RWPE2 (cell line): ENCODE data around the gene ADAM23.

ENCODE experiments used
- ATAC-seq: fragments of 200-7000 bp; cut with Tn5 transposase; 3 replicates; pipeline ENCODE4 v1.9.1; 2021; ENCODE audit warnings: low read depth
- DNase-seq: peaks from one replicate; pipeline ENCODE4 v3.0.0-alpha.2; 2020; ENCODE audit warnings: low spot score
- H3K27ac ChIP-seq: fragments of 450-650 bp; 2 replicates; pipeline ENCODE4 v1.5.1; 2017; ENCODE audit warnings: mild to moderate bottlenecking; ENCODE audit not compliant: poor library complexity, severe bottlenecking
- H3K27me3 ChIP-seq: fragments of 250-450 bp; sonication (Bioruptor Pico); 2 replicates; pipeline ENCODE4 v1.5.1; 2021; ENCODE audit warnings: mild to moderate bottlenecking, moderate library complexity; ENCODE audit not compliant: insufficient read depth, poor library complexity, severe bottlenecking
- H3K36me3 ChIP-seq: fragments of 250-450 bp; sonication (Bioruptor Pico); 2 replicates; pipeline ENCODE4 v1.5.1; 2020; ENCODE audit warnings: low read depth, mild to moderate bottlenecking, moderate library complexity
- H3K4me1 ChIP-seq: fragments of 250-450 bp; sonication (Bioruptor Pico); 2 replicates; pipeline ENCODE4 v1.5.1; 2021; ENCODE audit warnings: mild to moderate bottlenecking, moderate library complexity; ENCODE audit not compliant: insufficient read depth, poor library complexity, severe bottlenecking
- H3K4me3 ChIP-seq: fragments of 250-450 bp; sonication (Bioruptor Pico); 2 replicates; pipeline ENCODE4 v1.5.1; 2021; ENCODE audit warnings: mild to moderate bottlenecking, moderate library complexity; ENCODE audit not compliant: severe bottlenecking
- H3K9me3 ChIP-seq: fragments of 250-450 bp; sonication (Bioruptor Pico); 2 replicates; pipeline ENCODE4 v1.5.1; 2021; ENCODE audit warnings: mild to moderate bottlenecking, moderate library complexity; ENCODE audit not compliant: severe bottlenecking
- TF ChIP-seq, protein P1 (sequence below): fragments of 450-650 bp; IDR thresholded peaks from one replicate; pipeline ENCODE4 v1.5.1; 2017; ENCODE audit warnings: mild to moderate bottlenecking, moderate library complexity; ENCODE audit not compliant: poor library complexity, severe bottlenecking

ADAM23 gene

DNA sequence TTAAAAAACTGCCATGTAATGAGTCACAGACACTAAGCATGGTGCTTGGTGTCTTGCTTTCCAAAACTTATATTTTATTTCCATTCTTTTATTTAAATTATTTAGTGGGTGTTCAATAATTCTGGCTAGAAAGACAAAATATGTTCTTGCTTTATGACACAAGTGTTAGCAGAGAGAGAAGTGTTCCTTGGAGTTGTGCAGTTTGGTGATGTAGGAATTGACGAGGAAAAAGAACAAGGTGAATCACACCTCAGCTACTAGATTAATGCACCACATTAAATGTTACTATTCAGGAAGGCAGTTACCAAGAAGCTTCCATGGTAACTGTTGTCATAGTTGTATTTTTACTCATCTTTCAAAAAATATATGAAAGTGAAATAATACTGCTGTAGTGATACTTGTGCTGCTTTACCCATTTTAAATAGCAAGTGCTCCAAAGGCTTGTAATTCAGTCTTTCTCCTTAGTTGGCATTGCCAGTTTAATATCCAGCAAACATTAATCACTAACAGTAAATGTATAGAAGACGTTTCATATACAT, 28.3 kb downstream of the ADAM23 start:
- ATAC-seq (no peak), DNase-seq (no peak)
- Histone ChIP-seq H3K4me1 (no peaks in the 10 kb centered on the region), H3K4me3 (no peak overlapping the region), H3K36me3 (no peaks in the 10 kb centered on the region), H3K9me3 (no peaks in the 10 kb centered on the region), H3K27ac (no peak overlapping the region), H3K27me3 (no peaks in the 10 kb centered on the region)
- TF ChIP-seq, protein P1, sequence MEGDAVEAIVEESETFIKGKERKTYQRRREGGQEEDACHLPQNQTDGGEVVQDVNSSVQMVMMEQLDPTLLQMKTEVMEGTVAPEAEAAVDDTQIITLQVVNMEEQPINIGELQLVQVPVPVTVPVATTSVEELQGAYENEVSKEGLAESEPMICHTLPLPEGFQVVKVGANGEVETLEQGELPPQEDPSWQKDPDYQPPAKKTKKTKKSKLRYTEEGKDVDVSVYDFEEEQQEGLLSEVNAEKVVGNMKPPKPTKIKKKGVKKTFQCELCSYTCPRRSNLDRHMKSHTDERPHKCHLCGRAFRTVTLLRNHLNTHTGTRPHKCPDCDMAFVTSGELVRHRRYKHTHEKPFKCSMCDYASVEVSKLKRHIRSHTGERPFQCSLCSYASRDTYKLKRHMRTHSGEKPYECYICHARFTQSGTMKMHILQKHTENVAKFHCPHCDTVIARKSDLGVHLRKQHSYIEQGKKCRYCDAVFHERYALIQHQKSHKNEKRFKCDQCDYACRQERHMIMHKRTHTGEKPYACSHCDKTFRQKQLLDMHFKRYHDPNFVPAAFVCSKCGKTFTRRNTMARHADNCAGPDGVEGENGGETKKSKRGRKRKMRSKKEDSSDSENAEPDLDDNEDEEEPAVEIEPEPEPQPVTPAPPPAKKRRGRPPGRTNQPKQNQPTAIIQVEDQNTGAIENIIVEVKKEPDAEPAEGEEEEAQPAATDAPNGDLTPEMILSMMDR: no peak

DNA sequence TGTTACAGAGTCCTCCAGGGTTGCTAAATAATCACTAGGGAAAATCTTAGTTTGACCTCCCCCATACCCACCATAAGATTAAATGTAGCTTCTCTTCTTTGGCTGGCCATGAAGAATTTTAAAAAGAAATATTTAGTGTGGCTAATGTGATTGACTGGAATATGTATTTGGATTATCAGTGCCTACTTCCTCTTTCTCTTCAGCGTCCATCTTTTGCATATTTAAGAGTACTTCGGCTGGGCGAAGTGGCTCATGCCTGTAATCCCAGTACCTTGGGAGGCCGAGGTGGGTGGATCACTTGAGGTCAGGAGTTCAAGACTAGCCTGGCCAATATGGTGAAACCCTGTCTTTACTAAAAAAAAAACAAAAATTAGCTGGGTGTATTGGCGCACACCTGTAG, 28.8 kb downstream of the ADAM23 start:
- TF ChIP-seq, protein P1: no peak
- no peak for ATAC-seq
- no peaks in the 10 kb centered on the region for H3K4me1 ChIP-seq
- DNase-seq: no peak
- H3K4me3 ChIP-seq: no peak overlapping the region
- no peaks in the 10 kb centered on the region for H3K9me3 ChIP-seq
- no peaks in the 10 kb centered on the region for H3K27me3 ChIP-seq
- H3K36me3 ChIP-seq: no peaks in the 10 kb centered on the region
- no peak overlapping the region for H3K27ac ChIP-seq

DNA sequence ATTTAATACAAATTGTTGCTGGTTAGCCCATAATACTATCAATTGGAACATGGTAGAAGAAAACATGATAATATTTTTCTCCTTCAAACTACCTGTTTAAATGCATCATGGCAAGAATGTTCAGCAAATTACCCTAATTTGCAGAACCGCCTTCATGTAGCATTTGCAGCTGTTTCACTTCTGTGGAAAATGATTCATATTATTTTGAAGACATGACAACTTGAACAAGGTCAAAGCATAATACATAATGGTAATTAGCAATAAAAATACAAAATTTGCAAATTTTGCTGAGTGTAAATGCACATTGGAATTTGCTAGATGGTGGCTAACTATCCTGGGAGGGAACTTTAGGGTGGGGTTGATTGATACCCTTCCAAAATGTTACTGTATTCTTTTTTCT, 30.8 kb downstream of the ADAM23 start:
- Histone ChIP-seq H3K27ac (no peak overlapping the region), H3K9me3 (no peaks in the 10 kb centered on the region), H3K4me3 (no peak overlapping the region), H3K36me3 (no peaks in the 10 kb centered on the region), H3K4me1 (no peaks in the 10 kb centered on the region), H3K27me3 (no peaks in the 10 kb centered on the region)
- ATAC-seq: no peak
- no peak for DNase-seq
- TF ChIP-seq, protein P1: no peak

DNA sequence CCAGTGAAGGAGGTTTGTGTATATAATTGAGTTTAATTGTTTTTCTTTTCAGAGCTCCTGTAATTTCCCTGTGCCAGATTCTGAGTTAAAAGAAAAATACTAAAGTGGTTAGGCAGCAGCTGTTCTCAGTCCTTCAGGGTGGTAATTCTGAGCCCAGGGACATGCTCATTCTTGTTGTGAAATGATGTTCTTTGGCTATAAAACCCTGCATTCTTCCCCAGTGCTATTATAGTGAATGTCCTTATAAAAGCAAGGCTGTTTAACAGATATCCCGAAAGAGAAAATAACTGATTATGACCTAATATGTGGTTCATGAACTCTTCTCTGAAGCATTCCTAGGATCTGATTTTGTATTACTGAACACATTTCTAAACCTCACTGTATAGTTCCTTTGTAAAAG, 34.0 kb downstream of the ADAM23 start:
- no peaks in the 10 kb centered on the region for H3K9me3 ChIP-seq

DNA sequence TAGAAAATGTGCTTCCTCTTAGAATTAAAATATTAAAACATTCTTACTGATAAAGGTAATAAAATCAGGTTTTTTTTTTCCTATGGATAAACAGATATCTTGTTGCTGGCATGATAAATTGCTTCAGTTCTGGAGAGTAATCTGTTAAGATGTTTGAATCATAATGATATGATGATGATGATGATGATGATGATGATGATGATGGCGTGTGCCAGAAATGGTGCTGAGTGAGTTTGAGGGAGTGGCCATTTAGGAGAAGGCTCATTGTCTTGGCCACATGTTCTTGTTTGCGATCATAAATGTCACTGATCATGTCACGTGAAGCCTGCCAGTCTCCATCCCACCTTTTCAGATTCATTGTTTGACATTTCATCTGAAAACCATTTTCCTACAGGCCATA, 35.0 kb downstream of the ADAM23 start:
- no peak overlapping the region for H3K4me3 ChIP-seq
- H3K9me3 ChIP-seq: no peaks in the 10 kb centered on the region
- TF ChIP-seq, protein P1: no peak
- no peak overlapping the region for H3K27ac ChIP-seq
- ATAC-seq (no peak), DNase-seq (no peak)
- H3K4me1 ChIP-seq: no peaks in the 10 kb centered on the region
- H3K27me3 ChIP-seq: no peaks in the 10 kb centered on the region
- no peaks in the 10 kb centered on the region for H3K36me3 ChIP-seq

More for the DNA sequence above, 34.0 kb downstream of the ADAM23 start:
- H3K27ac ChIP-seq: no peak overlapping the region
- DNase-seq (no peak), ATAC-seq (peak; percentile 31; the same call in 2 of the 3 replicates)
- no peaks in the 10 kb centered on the region for H3K27me3 ChIP-seq
- H3K36me3 ChIP-seq: no peaks in the 10 kb centered on the region
- H3K4me1 ChIP-seq: no peaks in the 10 kb centered on the region
- TF ChIP-seq, protein P1: no peak
- no peak overlapping the region for H3K4me3 ChIP-seq
